Karpas-422 (cell line): Measurements from ENCODE around the gene DDX11. TPM values are rescaled to one million over a fixed set of nuclear protein-coding genes. Genes with fewer than 3 reads are reported as not detected.
"Not testable (repeated sequence)": the region's sequence is repeated elsewhere in the genome, so short reads cannot be mapped to it uniquely, and the experiment has no call there.

Source experiments
- DNase-seq: peaks from one replicate; pipeline ENCODE4 v3.0.0-alpha.2; 2015
- H2AFZ ChIP-seq: fragments of 200-600 bp; sonication (generic); 2 replicates; pipeline ENCODE4 v1.6.1; 2014; ENCODE audit warnings: antibody characterized with exemption, low read length, mixed read lengths
- H3K27ac ChIP-seq: fragments of 200-600 bp; sonication (generic); 2 replicates; pipeline ENCODE4 v1.5.1; 2014; ENCODE audit warnings: mild to moderate bottlenecking, low read length, moderate library complexity
- H3K27me3 ChIP-seq: fragments of 200-600 bp; sonication (generic); 2 replicates; pipeline ENCODE4 v1.6.1; 2014; ENCODE audit warnings: low read length, mixed read lengths
- H3K36me3 ChIP-seq: fragments of 200-600 bp; sonication (generic); 2 replicates; pipeline ENCODE4 v1.6.1; 2014; ENCODE audit warnings: low read length, mixed read lengths; ENCODE audit not compliant: insufficient read depth
- H3K4me1 ChIP-seq: fragments of 200-600 bp; sonication (generic); 2 replicates; pipeline ENCODE4 v1.6.1; 2014; ENCODE audit warnings: mild to moderate bottlenecking, low read length, mixed read lengths
- H3K4me2 ChIP-seq: fragments of 200-600 bp; sonication (generic); 2 replicates; pipeline ENCODE4 v1.6.1; 2014; ENCODE audit warnings: low read length, low read depth, mild to moderate bottlenecking; ENCODE audit not compliant: poor library complexity, severe bottlenecking
- H3K4me3 ChIP-seq: fragments of 200-600 bp; sonication (generic); 2 replicates; pipeline ENCODE4 v1.5.1; 2014; ENCODE audit warnings: mild to moderate bottlenecking, antibody characterized with exemption, low read length, mixed read lengths
- H3K79me2 ChIP-seq: fragments of 200-600 bp; sonication (generic); 2 replicates; pipeline ENCODE4 v1.6.1; 2014; ENCODE audit warnings: mild to moderate bottlenecking, low read length, mixed read lengths
- H3K9ac ChIP-seq: fragments of 200-600 bp; sonication (generic); 2 replicates; pipeline ENCODE4 v1.6.0; 2014; ENCODE audit warnings: low read length
- H3K9me2 ChIP-seq: fragments of 200-600 bp; sonication (generic), shearing (Covaris generic); replicated peaks from 2 replicates; pipeline ENCODE4 v1.6.0; 2014; ENCODE audit warnings: mild to moderate bottlenecking, low read length, moderate library complexity; ENCODE audit not compliant: insufficient read depth
- H3K9me3 ChIP-seq: fragments of 300-700, 200-600 bp; sonication (generic); 2 replicates; pipeline ENCODE4 v1.6.1; 2014; ENCODE audit warnings: low read length, mixed read lengths
- H4K20me1 ChIP-seq: fragments of 200-600 bp; sonication (generic); 2 replicates; pipeline ENCODE4 v1.6.1; 2014; ENCODE audit warnings: mild to moderate bottlenecking, antibody characterized with exemption, low read length, low read depth; ENCODE audit not compliant: insufficient read depth
- total RNA-seq: library from RNA; depleted of rRNA; stranded (reverse); fragments of >200 nt; shearing (Covaris generic); gene quantifications from 2 replicates; pipeline ENCODE4 v1.2.3, GENCODE V29; 2014; ENCODE audit warnings: low replicate concordance

The DDX11 gene
- total RNA-seq, 1 experiment from 2014 or later: 27.0 TPM

- H3K4me3 ChIP-seq, DNase-seq, H3K27me3 ChIP-seq, H3K36me3 ChIP-seq, H3K27ac ChIP-seq, H3K9ac ChIP-seq, H3K79me2 ChIP-seq, H3K4me1 ChIP-seq, H3K9me3 ChIP-seq, H3K4me2 ChIP-seq, H4K20me1 ChIP-seq, H2AFZ ChIP-seq, H3K9me2 ChIP-seq: not testable (repeated sequence)
Observed at GRCh38 chr12:31086032-31086431, 12.4 kb downstream of the DDX11 start.

DNA sequence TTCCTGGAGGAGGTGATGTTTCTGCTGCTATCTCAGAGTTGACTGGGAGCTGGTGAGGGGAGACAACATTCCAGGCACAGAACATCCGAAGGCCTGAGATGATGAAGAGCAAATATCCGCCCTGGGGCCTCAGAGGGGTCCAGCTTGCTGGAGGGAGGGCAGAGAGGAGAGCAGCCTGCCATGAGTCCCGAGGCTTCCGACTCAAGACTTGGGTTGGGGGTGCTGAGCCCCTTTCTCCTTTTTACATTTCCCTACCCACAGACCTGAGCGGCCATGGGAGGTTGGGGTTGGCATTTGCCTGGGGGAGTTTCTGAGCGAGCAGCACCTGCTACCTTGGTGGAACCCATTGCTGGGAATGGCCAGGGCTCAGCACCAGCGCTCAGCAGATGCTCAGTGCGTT, 13.8 kb downstream of the DDX11 start:
- not testable (repeated sequence) for DNase-seq, H3K4me1 ChIP-seq, H3K4me2 ChIP-seq, H3K9me2 ChIP-seq, H3K27ac ChIP-seq, H3K9me3 ChIP-seq, H3K9ac ChIP-seq, H3K4me3 ChIP-seq, H3K27me3 ChIP-seq, H4K20me1 ChIP-seq, H3K36me3 ChIP-seq, H2AFZ ChIP-seq, H3K79me2 ChIP-seq

GRCh38 chr12:31087956-31088355, 14.3 kb downstream of the DDX11 start:
- H3K4me2 ChIP-seq, H3K79me2 ChIP-seq, H3K36me3 ChIP-seq, H2AFZ ChIP-seq, H3K9me2 ChIP-seq, H3K9me3 ChIP-seq, H3K4me3 ChIP-seq, H3K4me1 ChIP-seq, H3K27ac ChIP-seq, H4K20me1 ChIP-seq, H3K9ac ChIP-seq, DNase-seq, H3K27me3 ChIP-seq: not testable (repeated sequence)

- no peak overlapping the region for H3K4me3 ChIP-seq
- no peaks in the 10 kb centered on the region for H3K27me3 ChIP-seq
- no peak overlapping the region for H2AFZ ChIP-seq
- no peak overlapping the region for H3K27ac ChIP-seq
- no peaks in the 10 kb centered on the region for H4K20me1 ChIP-seq
- H3K4me2 ChIP-seq: no peak overlapping the region
- no peaks in the 10 kb centered on the region for H3K9me2 ChIP-seq
- no peaks in the 10 kb centered on the region for H3K4me1 ChIP-seq
- no peaks in the 10 kb centered on the region for H3K79me2 ChIP-seq
- no peak overlapping the region for H3K9ac ChIP-seq
- H3K36me3 ChIP-seq: no peaks in the 10 kb centered on the region
- DNase-seq: no peak
- H3K9me3 ChIP-seq: no peaks in the 10 kb centered on the region
Observed at GRCh38 chr12:31089072-31089471, 15.4 kb downstream of the DDX11 start.

DNA sequence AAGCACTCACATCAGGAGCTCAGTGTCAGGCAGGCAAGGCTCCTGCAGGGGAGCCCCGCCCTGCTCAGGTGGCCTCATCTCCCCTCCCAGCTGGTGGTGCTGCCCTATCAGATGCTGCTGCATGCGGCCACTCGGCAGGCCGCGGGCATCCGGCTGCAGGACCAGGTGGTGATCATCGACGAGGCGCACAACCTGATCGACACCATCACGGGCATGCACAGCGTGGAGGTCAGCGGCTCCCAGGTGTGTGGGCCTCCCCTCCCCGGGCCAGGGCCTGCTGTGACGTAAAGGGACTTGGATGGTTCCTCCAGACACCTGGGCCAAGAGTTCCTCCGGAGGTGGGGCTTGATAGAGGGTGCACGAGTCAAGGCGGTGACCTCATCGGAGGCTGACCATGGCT, 18.0 kb downstream of the DDX11 start:
- not testable (repeated sequence) for H3K9me3 ChIP-seq, H3K36me3 ChIP-seq

GRCh38 chr12:31092718-31093117, 19.1 kb downstream of the DDX11 start:
- H3K4me3 ChIP-seq, H3K9me3 ChIP-seq, H3K9ac ChIP-seq, H4K20me1 ChIP-seq, H3K9me2 ChIP-seq, H3K27me3 ChIP-seq, H2AFZ ChIP-seq, H3K79me2 ChIP-seq, H3K4me2 ChIP-seq, H3K4me1 ChIP-seq, DNase-seq, H3K36me3 ChIP-seq, H3K27ac ChIP-seq: not testable (repeated sequence)

More for the DNA sequence above, 18.0 kb downstream of the DDX11 start:
- not testable (repeated sequence) for H3K27me3 ChIP-seq, H3K9ac ChIP-seq, H4K20me1 ChIP-seq, H3K4me3 ChIP-seq, H3K27ac ChIP-seq, H2AFZ ChIP-seq, H3K79me2 ChIP-seq, DNase-seq, H3K9me2 ChIP-seq, H3K4me1 ChIP-seq, H3K4me2 ChIP-seq

- H3K9ac ChIP-seq, H3K4me2 ChIP-seq, H3K4me3 ChIP-seq, H3K4me1 ChIP-seq, H3K27me3 ChIP-seq, H4K20me1 ChIP-seq, H3K79me2 ChIP-seq, H3K9me3 ChIP-seq, H3K9me2 ChIP-seq, H3K27ac ChIP-seq, DNase-seq, H3K36me3 ChIP-seq, H2AFZ ChIP-seq: not testable (repeated sequence)
Observed at GRCh38 chr12:31095080-31095860, 21.6 kb downstream of the DDX11 start.

GRCh38 chr12:31096251-31097065, 22.8 kb downstream of the DDX11 start:
- not testable (repeated sequence) for H3K9me2 ChIP-seq, H2AFZ ChIP-seq, H3K9me3 ChIP-seq, H3K4me1 ChIP-seq, H3K4me3 ChIP-seq, DNase-seq, H3K9ac ChIP-seq, H3K27me3 ChIP-seq, H3K79me2 ChIP-seq, H3K4me2 ChIP-seq, H3K36me3 ChIP-seq, H4K20me1 ChIP-seq, H3K27ac ChIP-seq
